Right renal pelvis (tissue), 4 donors: ENCODE data around the gene SSX4. TPM values are rescaled to one million over a fixed set of nuclear protein-coding genes. Genes with fewer than 3 reads are reported as not detected.
"Not testable (repeated sequence)": the region's sequence is repeated elsewhere in the genome, so short reads cannot be mapped to it uniquely, and the experiment has no call there.

Experiments used
- DNase-seq, 4 donors: peaks; one replicate each; pipeline ENCODE4 v3.0.0-alpha.2; 2013; ENCODE audit warnings: low read depth in 4 of 4, low spot score in 3 of 4, missing footprints in 1 of 4
- polyA plus RNA-seq, 4 donors: library from polyadenylated mRNA; unstranded; fragments of 120-200 nt; gene quantifications; one replicate each; pipeline ENCODE4 v1.2.1, GENCODE V29; 2013; ENCODE audit not compliant: insufficient read length in 4 of 4

SSX4 gene, protein sequence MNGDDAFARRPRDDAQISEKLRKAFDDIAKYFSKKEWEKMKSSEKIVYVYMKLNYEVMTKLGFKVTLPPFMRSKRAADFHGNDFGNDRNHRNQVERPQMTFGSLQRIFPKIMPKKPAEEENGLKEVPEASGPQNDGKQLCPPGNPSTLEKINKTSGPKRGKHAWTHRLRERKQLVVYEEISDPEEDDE
- not detected for polyA plus RNA-seq

GRCh38 chrX:48383239-48383638 lies at the start of gene SSX4:
Gene SSX4, plus strand, starts transcription at chrX:48383539. Its CDS starts 515 bp downstream, at chrX:48384054.
- DNase-seq = not testable (repeated sequence)

- not testable (repeated sequence) for DNase-seq
Measured at GRCh38 chrX:48346059-48346458, 37.3 kb upstream of the SSX4 start.

GRCh38 chrX:48356315-48357094 lies 26.8 kb upstream of the SSX4 start, which contains the start of gene SSX3:
Gene SSX3, minus strand, starts transcription at chrX:48356703. Its CDS starts 1,454 bp downstream, at chrX:48355249.
- DNase-seq = not testable (repeated sequence)

- DNase-seq = no peak
Measured at GRCh38 chrX:48357681-48358080, 25.7 kb upstream of the SSX4 start.

DNA sequence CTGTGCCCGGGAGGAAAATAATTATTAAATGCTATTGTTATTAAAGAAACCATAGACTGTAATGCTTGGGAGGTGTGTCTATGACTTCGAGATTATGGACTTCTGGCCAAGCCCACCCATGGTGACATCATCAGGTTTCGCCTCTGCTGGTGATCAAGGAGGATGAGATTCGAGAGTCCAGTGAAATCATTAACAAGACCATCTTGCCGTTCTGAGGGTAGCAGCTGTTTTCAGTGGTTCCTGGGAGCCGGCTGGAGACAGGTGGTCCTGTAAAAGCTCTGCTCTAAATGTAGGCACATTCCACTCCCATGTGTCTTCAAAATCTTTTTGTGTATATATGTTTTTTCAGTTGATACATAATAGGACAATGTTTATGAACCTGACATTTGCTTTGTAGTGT lies 24.1 kb upstream of the SSX4 start:
- not testable (repeated sequence) for DNase-seq

- DNase-seq = not testable (repeated sequence)
Measured at GRCh38 chrX:48367717-48368408, 15.5 kb upstream of the SSX4 start.

DNA sequence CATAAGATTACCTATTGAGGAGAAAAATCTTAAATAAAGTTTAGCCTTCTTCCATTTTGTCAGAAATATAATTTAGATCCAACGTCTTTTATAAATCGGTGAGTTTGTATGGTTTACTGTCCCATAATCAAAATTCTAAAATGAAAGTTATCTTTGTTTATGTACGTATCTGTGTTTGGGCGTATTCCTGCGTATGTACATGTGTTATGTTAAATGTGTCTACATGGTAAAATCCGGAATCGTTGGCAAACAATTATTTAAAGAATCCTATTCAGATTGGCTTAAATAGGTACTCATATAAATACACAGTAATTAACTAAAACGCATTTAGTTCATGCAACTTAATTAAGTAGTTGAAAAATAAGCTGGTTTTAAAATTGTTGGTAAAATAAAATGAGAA lies 12.9 kb upstream of the SSX4 start:
- DNase-seq = not testable (repeated sequence)

GRCh38 chrX:48396931-48397330 lies 13.6 kb downstream of the SSX4 start:
- DNase-seq = not testable (repeated sequence)

DNA sequence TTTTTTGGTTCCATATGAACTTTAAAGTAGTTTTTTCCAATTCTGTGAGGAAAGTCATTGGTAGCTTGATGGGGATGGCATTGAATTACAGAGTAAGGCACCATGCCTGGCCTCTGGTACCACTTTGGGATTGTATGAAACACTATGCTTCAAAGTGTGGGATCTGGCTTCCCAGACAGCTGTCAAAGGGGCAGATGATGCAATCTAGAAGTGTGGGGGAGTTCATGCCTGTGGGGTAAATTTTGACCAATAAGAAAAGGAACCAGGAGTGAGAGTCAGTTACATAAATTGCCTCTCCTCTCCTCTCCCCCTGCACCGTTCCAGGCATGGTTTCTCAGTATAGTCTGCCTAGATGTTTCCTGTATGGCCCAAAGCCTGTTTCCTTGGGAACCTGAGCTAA lies 14.5 kb downstream of the SSX4 start:
- DNase-seq = not testable (repeated sequence)

- not testable (repeated sequence) for DNase-seq
Measured at GRCh38 chrX:48411860-48412259, 28.5 kb downstream of the SSX4 start, which contains the start of gene SSX4B. Gene SSX4B, minus strand, starts transcription at chrX:48411960. Its CDS starts 588 bp downstream, at chrX:48411372.

DNA sequence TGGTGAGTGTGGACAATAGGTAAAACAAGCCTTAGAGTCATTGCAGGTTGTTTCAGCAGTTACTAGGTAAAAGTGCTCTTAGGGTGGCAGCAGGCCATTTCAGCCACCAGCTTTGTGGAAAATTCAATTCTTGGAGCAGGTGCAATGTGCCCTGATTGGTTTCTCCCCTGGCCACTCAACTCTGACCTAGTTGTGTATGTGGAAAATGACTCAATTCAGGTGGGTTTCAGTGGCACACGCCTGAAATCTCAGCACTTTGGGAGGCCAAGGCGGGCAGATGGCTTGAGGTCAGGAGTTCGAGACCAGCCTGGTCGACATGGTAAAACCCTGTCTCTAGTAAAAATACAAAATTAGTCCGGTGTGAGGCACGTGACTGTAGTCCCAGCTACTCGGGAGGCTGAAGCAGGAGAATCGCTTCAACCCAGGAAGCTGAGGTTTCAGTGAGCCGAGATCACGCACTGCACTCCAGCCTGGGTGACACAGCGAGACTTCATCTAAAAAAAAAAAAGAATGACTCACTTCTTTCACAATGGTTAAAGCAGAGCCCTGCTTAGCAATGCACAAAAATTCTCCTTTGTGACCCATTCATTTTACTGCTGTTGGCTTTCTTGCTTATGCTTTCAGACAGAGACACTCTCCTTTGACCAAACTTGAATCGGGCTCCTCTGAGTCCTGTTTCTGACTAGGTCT lies 43.8 kb downstream of the SSX4 start:
- DNase-seq = not testable (repeated sequence)

DNA sequence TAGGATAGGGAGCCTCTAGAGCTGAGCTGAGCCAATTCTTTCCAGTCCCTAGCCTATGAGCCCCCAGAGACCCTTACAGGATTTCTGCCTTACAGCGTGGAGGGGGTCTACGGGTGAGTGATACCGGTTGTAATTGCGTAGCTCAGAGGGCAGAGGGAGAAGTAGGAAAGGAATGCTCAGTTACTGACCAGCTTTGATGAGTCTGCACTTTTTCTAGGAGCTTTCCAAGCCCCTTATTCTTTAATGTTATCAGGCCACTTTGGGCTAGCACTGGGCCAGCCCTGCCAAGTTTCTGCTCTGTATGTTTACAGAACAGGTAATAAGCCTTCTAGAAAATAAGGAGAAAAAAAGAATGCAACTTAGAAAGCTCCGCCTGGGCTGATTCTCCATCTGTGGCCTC lies 46.3 kb downstream of the SSX4 start:
- DNase-seq = not testable (repeated sequence)

- DNase-seq = not testable (repeated sequence)
Measured at GRCh38 chrX:48430166-48430565, 46.8 kb downstream of the SSX4 start.

DNA sequence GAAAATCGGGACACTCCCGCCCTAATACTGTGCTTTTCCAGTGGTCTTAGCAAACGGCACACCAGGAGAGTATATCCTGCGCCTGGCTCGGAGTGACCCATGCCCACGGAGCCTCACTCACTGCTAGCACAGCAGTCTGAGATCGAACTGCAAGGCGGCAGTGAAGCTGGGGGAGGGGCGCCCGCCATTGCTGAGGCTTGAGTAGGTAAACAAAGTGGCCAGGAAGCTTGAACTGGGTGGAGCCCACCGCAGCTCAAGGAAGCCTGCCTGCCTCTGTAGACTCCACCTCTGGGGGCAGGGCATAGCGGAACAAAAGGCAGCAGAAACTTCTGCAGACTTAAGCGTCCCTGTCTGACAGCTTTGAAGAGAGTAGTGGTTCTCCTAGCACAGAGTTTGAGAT lies 50.4 kb downstream of the SSX4 start:
- DNase-seq = not testable (repeated sequence)

Other genes starting within 250 kb of the SSX4 start
- gene SSX5, start 186.7 kb upstream of the SSX4 start, polyA plus RNA-seq = not detected
- gene SSX1, start 128.1 kb upstream of the SSX4 start, polyA plus RNA-seq = not detected
- gene SSX3, start 26.8 kb upstream of the SSX4 start, polyA plus RNA-seq = not detected
- not detected for gene SSX4B, start 28.4 kb downstream of the SSX4 start, polyA plus RNA-seq
- gene SLC38A5, start 86.7 kb downstream of the SSX4 start, polyA plus RNA-seq = 1 to 10 TPM; 4.6 to 7.2 (median 5.2) TPM
- gene FTSJ1, start 92.7 kb downstream of the SSX4 start, polyA plus RNA-seq = 10 to 100 TPM; 35.1 to 39.5 (median 36.3) TPM
- 1 to 10 TPM; 6.6 to 8.6 (median 8.1) TPM for gene PORCN, start 125.5 kb downstream of the SSX4 start, polyA plus RNA-seq
- 10 to 100 TPM; 69.1 to 76.2 (median 71.7) TPM for gene EBP, start 138.3 kb downstream of the SSX4 start, polyA plus RNA-seq
- gene TBC1D25, start 156.2 kb downstream of the SSX4 start, polyA plus RNA-seq = 10 to 100 TPM in 3 of 4 donors, 1 to 10 TPM in 1; 9.7 to 10.7 (median 10.3) TPM
- gene RBM3, start 190.9 kb downstream of the SSX4 start, polyA plus RNA-seq = 100 to 1,000 TPM; 265 to 315 (median 300) TPM
- 100 to 1,000 TPM; 116 to 156 (median 127) TPM for gene WDR13, start 214.0 kb downstream of the SSX4 start, polyA plus RNA-seq